ENCODE measurements around the gene NOS3. TPM values are rescaled to one million over a fixed set of nuclear protein-coding genes. Genes with fewer than 3 reads are reported as not detected.
A peak's percentile ranks its signal among the peaks of the same experiment; 100 is the strongest.

NOS3 gene
- total and polyA plus RNA-seq, 9 of the 15 experiments (the other 6 are each of a cell fraction or from before 2014, with no cell fraction given) = 1.1 to 121 (median 23.6) TPM

DNA sequence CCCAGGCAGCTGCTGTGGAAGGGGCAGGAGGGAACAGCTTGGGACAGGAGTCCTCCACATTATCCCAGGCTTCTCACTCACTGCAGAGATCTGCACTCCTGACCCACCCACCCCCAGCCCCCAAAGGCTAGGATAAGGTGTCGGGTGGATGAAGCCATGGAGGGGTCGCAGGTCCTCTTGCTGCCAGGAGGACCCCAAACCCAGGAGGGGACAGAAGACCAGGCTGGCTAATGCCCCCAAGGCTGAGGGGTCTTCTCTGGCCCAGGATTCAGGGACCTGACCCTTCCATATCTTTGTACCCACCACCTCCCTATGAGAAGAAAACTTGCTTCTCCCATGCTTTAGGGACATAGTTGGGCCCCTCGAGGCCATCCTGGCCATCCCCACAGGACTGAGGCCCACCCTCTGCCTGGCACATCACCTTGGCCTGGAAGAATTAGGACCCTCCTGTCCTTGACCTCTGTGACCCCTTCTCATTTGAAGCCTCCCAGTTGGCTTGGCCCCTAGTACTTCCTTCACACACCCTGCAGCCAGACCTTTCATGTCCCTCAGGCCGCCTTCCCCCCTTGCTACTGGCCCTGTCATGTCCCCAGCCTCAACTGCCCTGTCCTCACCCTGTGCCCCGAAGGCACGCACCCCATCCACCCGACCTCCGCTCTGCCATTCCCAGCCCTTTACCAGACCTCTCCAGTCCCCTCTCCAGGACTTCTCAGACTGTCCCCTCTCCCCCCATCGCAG is 34.3 kb upstream of the NOS3 start (continued):
- TF ChIP-seq ZFPM2 (CRISPR knock-in tag; IDR thresholded peaks at IDR 0.05) (no peak), LEF1 (IDR thresholded peaks at IDR 0.05) (no peak), NBN (IDR thresholded peaks at IDR 0.05; ENCODE audit: low read depth) (0 out of 2 replicates have a peak, but pooled peaks have one; percentile 31), ARID1B (IDR thresholded peaks at IDR 0.05) (0 out of 2 replicates have a peak, but pooled peaks have one; percentile 17), ERF (CRISPR knock-in tag; IDR thresholded peaks at IDR 0.05) (no peak), SP2 (IDR thresholded peaks at IDR 0.05; ENCODE audit: extremely low read depth, low read depth, low read length, poor library complexity, severe bottlenecking) (no peak), ZNF445 (CRISPR knock-in tag; IDR thresholded peaks at IDR 0.05; ENCODE audit: low read depth) (no peak), CCAR2 (IDR thresholded peaks at IDR 0.05; ENCODE audit: low read depth, low read length) (no peak), ZNF75A (CRISPR knock-in tag; IDR thresholded peaks at IDR 0.05) (no peak), NCOR1 (IDR thresholded peaks at IDR 0.05) (no peak), DDX20 (tag; IDR thresholded peaks at IDR 0.05; ENCODE audit: low read depth) (no peak), ZBTB7A (IDR thresholded peaks at IDR 0.05; ENCODE audit: borderline replicate concordance, control insufficient read depth, low read depth, low read length) (peak; percentile 48), ZNF695 (CRISPR knock-in tag; IDR thresholded peaks at IDR 0.05) (no peak), PHF21A (IDR thresholded peaks at IDR 0.05; ENCODE audit: borderline replicate concordance, low read depth) (no peak), EGR1 (conservative IDR thresholded peaks at IDR 0.05) (no peak)
- TF ChIP-seq, protein P1, sequence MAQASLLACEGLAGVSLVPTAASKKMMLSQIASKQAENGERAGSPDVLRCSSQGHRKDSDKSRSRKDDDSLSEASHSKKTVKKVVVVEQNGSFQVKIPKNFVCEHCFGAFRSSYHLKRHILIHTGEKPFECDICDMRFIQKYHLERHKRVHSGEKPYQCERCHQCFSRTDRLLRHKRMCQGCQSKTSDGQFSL (CRISPR knock-in tag; IDR thresholded peaks at IDR 0.05) = no peak
- TF ChIP-seq, protein P1 (tag; IDR thresholded peaks at IDR 0.05) = 0 out of 4 replicates have a peak, but pooled peaks of 1 of the 2 experiments have one; percentile 59
- TF ChIP-seq, protein P2, sequence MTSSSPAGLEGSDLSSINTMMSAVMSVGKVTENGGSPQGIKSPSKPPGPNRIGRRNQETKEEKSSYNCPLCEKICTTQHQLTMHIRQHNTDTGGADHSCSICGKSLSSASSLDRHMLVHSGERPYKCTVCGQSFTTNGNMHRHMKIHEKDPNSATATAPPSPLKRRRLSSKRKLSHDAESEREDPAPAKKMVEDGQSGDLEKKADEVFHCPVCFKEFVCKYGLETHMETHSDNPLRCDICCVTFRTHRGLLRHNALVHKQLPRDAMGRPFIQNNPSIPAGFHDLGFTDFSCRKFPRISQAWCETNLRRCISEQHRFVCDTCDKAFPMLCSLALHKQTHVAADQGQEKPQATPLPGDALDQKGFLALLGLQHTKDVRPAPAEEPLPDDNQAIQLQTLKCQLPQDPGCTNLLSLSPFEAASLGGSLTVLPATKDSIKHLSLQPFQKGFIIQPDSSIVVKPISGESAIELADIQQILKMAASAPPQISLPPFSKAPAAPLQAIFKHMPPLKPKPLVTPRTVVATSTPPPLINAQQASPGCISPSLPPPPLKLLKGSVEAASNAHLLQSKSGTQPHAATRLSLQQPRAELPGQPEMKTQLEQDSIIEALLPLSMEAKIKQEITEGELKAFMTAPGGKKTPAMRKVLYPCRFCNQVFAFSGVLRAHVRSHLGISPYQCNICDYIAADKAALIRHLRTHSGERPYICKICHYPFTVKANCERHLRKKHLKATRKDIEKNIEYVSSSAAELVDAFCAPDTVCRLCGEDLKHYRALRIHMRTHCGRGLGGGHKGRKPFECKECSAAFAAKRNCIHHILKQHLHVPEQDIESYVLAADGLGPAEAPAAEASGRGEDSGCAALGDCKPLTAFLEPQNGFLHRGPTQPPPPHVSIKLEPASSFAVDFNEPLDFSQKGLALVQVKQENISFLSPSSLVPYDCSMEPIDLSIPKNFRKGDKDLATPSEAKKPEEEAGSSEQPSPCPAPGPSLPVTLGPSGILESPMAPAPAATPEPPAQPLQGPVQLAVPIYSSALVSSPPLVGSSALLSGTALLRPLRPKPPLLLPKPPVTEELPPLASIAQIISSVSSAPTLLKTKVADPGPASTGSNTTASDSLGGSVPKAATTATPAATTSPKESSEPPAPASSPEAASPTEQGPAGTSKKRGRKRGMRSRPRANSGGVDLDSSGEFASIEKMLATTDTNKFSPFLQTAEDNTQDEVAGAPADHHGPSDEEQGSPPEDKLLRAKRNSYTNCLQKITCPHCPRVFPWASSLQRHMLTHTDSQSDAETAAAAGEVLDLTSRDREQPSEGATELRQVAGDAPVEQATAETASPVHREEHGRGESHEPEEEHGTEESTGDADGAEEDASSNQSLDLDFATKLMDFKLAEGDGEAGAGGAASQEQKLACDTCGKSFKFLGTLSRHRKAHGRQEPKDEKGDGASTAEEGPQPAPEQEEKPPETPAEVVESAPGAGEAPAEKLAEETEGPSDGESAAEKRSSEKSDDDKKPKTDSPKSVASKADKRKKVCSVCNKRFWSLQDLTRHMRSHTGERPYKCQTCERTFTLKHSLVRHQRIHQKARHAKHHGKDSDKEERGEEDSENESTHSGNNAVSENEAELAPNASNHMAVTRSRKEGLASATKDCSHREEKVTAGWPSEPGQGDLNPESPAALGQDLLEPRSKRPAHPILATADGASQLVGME (CRISPR knock-in tag; IDR thresholded peaks at IDR 0.05) = no peak
- TF ChIP-seq, protein P3, sequence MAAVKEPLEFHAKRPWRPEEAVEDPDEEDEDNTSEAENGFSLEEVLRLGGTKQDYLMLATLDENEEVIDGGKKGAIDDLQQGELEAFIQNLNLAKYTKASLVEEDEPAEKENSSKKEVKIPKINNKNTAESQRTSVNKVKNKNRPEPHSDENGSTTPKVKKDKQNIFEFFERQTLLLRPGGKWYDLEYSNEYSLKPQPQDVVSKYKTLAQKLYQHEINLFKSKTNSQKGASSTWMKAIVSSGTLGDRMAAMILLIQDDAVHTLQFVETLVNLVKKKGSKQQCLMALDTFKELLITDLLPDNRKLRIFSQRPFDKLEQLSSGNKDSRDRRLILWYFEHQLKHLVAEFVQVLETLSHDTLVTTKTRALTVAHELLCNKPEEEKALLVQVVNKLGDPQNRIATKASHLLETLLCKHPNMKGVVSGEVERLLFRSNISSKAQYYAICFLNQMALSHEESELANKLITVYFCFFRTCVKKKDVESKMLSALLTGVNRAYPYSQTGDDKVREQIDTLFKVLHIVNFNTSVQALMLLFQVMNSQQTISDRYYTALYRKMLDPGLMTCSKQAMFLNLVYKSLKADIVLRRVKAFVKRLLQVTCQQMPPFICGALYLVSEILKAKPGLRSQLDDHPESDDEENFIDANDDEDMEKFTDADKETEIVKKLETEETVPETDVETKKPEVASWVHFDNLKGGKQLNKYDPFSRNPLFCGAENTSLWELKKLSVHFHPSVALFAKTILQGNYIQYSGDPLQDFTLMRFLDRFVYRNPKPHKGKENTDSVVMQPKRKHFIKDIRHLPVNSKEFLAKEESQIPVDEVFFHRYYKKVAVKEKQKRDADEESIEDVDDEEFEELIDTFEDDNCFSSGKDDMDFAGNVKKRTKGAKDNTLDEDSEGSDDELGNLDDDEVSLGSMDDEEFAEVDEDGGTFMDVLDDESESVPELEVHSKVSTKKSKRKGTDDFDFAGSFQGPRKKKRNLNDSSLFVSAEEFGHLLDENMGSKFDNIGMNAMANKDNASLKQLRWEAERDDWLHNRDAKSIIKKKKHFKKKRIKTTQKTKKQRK (IDR thresholded peaks at IDR 0.05; ENCODE audit: borderline replicate concordance, low read depth, low read length) = no peak

Measured in K562 (cell line).